Fibroblast of mammary gland (primary cell): Measurements from ENCODE around the gene YKT6.

Source experiments
- DNase-seq: peaks from one replicate; pipeline ENCODE4 v3.0.0-alpha.2; 2010; ENCODE audit warnings: low read depth
- H3K4me3 ChIP-seq: 2 replicates; pipeline ENCODE4 v1.5.1; 2011; ENCODE audit warnings: low read depth, mild to moderate bottlenecking, low read length, moderate library complexity; ENCODE audit not compliant: control insufficient read depth
- CTCF ChIP-seq: conservative IDR thresholded peaks from 2 replicates; pipeline ENCODE4 v1.5.1; 2011; ENCODE audit warnings: low read depth, low read length, inconsistent platforms; ENCODE audit not compliant: control insufficient read depth, insufficient read depth

Gene YKT6

GRCh38 chr7:44225566-44226395 lies 25.0 kb downstream of the YKT6 start:
- TF ChIP-seq CTCF, result no peak
- no peak for DNase-seq
- H3K4me3 ChIP-seq, result no peak overlapping the region

DNA sequence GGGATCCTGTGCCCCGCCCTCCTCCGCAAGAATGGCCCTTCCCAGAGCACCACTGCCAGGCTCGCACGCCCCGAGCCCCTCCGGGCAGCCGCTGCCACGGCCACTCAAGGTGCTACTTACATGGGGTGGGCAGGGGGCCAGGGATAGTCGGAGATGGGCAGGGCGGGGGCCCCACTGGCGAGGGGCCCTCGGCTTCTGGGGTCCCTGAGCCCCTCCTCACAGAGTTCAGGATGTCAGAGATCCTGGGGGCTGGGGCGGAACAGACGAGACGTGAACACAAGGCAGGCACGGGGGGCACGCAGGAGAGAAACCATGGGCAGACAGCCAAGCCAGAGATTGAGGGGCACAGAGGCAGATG lies 25.6 kb downstream of the YKT6 start:
- TF ChIP-seq CTCF, result no peak
- DNase-seq, result no peak

DNA sequence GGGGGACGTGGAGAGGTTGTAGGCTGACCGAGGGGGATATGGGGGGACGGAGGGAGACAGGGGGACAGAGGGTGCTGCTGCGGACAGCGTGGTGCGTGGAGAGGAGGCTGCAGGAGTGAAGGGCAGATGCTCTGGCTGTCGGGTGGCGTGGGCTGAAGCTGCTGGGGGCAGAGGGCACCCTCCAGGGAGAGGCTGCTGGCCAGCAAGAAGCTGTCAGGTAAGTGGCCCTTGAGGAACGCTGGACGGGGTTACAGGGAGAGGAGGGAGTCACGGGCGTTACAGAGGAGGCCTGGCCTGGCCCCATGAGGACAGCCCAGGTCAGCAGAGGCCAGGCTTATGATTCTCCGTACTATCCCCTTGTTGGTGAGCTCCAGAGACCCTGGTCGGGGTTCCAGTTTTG lies 27.1 kb downstream of the YKT6 start:
- DNase-seq, result no peak
- no peak overlapping the region for H3K4me3 ChIP-seq
- no peak for TF ChIP-seq CTCF

More for the DNA sequence above, 25.6 kb downstream of the YKT6 start:
- no peak overlapping the region for H3K4me3 ChIP-seq

- H3K4me3 ChIP-seq, result no peak overlapping the region
- no peak for TF ChIP-seq CTCF
- no peak for DNase-seq
Measured at GRCh38 chr7:44228571-44229350, 28.0 kb downstream of the YKT6 start.

- no peak for DNase-seq
- TF ChIP-seq CTCF, result no peak
Measured at GRCh38 chr7:44229546-44230105, 28.8 kb downstream of the YKT6 start.

GRCh38 chr7:44230286-44230685 lies 29.5 kb downstream of the YKT6 start:
- H3K4me3 ChIP-seq, result no peak overlapping the region
- no peak for TF ChIP-seq CTCF
- no peak for DNase-seq

More at GRCh38 chr7:44229546-44230105, 28.8 kb downstream of the YKT6 start:
- H3K4me3 ChIP-seq, result no peak overlapping the region
